ENCODE data around the gene PCNT.
"Not testable (repeated sequence)": the region's sequence is repeated elsewhere in the genome, so short reads cannot be mapped to it uniquely, and the experiment has no call there.

PCNT gene

GRCh38 chr21:46372014-46372485 is 48.1 kb downstream of the PCNT start:
- no peak for DNase-seq (ENCODE audit: extremely low spot score)
- ChIA-PET POLR2A (no interaction called here), CTCF (no interaction called here)
- TF ChIP-seq ARNT (IDR thresholded peaks at IDR 0.05), result no peak
- TF ChIP-seq TARDBP (IDR thresholded peaks at IDR 0.05), result no peak
- no peak for TF ChIP-seq L3MBTL2 (conservative IDR thresholded peaks at IDR 0.05)
- no peak for TF ChIP-seq FOXA1 (IDR thresholded peaks at IDR 0.05)
- no peak for TF ChIP-seq FOXM1 (IDR thresholded peaks at IDR 0.05; ENCODE audit: borderline replicate concordance)
- TF ChIP-seq PKNOX1 (IDR thresholded peaks at IDR 0.05), result no peak
- no peak for TF ChIP-seq SUZ12 (IDR thresholded peaks at IDR 0.05)
- no peak for TF ChIP-seq ELF4 (IDR thresholded peaks at IDR 0.05)
- TF ChIP-seq FOXK2 (IDR thresholded peaks at IDR 0.05), result no peak

GRCh38 chr21:46372947-46373346 is 49.0 kb downstream of the PCNT start:
- CTCF ChIA-PET; DNase-seq (ENCODE audit: extremely low spot score); POLR2A ChIA-PET: not testable (repeated sequence)

GRCh38 chr21:46374761-46375389 is 50.9 kb downstream of the PCNT start:
- CTCF ChIA-PET, result no interaction called here
- TF ChIP-seq L3MBTL2 (conservative IDR thresholded peaks at IDR 0.05) (no peak), SP1 (IDR thresholded peaks at IDR 0.05) (no peak), ARNT (IDR thresholded peaks at IDR 0.05) (no peak), LEF1 (IDR thresholded peaks at IDR 0.05; ENCODE audit: borderline replicate concordance) (no peak)
- POLR2A ChIA-PET, result no interaction called here
- DNase-seq (ENCODE audit: extremely low spot score), result no peak

- DNase-seq (ENCODE audit: extremely low spot score), result no peak
- POLR2A ChIA-PET, result no interaction called here
- CTCF ChIA-PET, result no interaction called here
- no peak for TF ChIP-seq L3MBTL2 (conservative IDR thresholded peaks at IDR 0.05)
Measured at GRCh38 chr21:46375560-46376230, 51.7 kb downstream of the PCNT start.

- POLR2A ChIA-PET, result no interaction called here
- DNase-seq (ENCODE audit: extremely low spot score), result no peak
- CTCF ChIA-PET, result no interaction called here
- TF ChIP-seq FOXA1 (IDR thresholded peaks at IDR 0.05) (no peak), ELF4 (IDR thresholded peaks at IDR 0.05) (no peak), PKNOX1 (IDR thresholded peaks at IDR 0.05) (no peak), FOXM1 (IDR thresholded peaks at IDR 0.05; ENCODE audit: borderline replicate concordance) (no peak), BHLHE40 (IDR thresholded peaks at IDR 0.05; ENCODE audit: borderline replicate concordance) (no peak), LEF1 (IDR thresholded peaks at IDR 0.05; ENCODE audit: borderline replicate concordance) (no peak), SUZ12 (IDR thresholded peaks at IDR 0.05) (no peak), NFRKB (IDR thresholded peaks at IDR 0.05) (no peak), ARNT (IDR thresholded peaks at IDR 0.05) (no peak)
Measured at GRCh38 chr21:46376231-46376628, 52.3 kb downstream of the PCNT start.

- DNase-seq (ENCODE audit: extremely low spot score), result no peak
- POLR2A ChIA-PET, result no interaction called here
- TF ChIP-seq LEF1 (IDR thresholded peaks at IDR 0.05; ENCODE audit: borderline replicate concordance) (no peak), BHLHE40 (IDR thresholded peaks at IDR 0.05; ENCODE audit: borderline replicate concordance) (no peak), FOXA1 (IDR thresholded peaks at IDR 0.05) (no peak), FOXK2 (IDR thresholded peaks at IDR 0.05) (no peak), ZNF384 (IDR thresholded peaks at IDR 0.05) (no peak), PKNOX1 (IDR thresholded peaks at IDR 0.05) (no peak), SUZ12 (IDR thresholded peaks at IDR 0.05) (no peak), CTBP1 (IDR thresholded peaks at IDR 0.05; ENCODE audit: borderline replicate concordance) (no peak), HDGF (IDR thresholded peaks at IDR 0.05; ENCODE audit: borderline replicate concordance) (no peak), SP1 (IDR thresholded peaks at IDR 0.05) (no peak), NFRKB (IDR thresholded peaks at IDR 0.05) (no peak), L3MBTL2 (conservative IDR thresholded peaks at IDR 0.05) (no peak), TARDBP (IDR thresholded peaks at IDR 0.05) (no peak), ELF4 (IDR thresholded peaks at IDR 0.05) (no peak), FOXM1 (IDR thresholded peaks at IDR 0.05; ENCODE audit: borderline replicate concordance) (no peak), ARNT (IDR thresholded peaks at IDR 0.05) (no peak)
- CTCF ChIA-PET, result no interaction called here
Measured at GRCh38 chr21:46376856-46377453, 53.0 kb downstream of the PCNT start.

GRCh38 chr21:46377789-46378188 is 53.8 kb downstream of the PCNT start:
- DNase-seq (ENCODE audit: extremely low spot score), result no peak
- ChIA-PET POLR2A (no interaction called here), CTCF (no interaction called here)
- TF ChIP-seq PKNOX1 (IDR thresholded peaks at IDR 0.05), result no peak
